PC-9 (cell line): ENCODE data around the gene NFE2L3. TPM values are rescaled to one million over a fixed set of nuclear protein-coding genes. Genes with fewer than 3 reads are reported as not detected.

ENCODE experiments used
- BruUV-seq: library from RNA; stranded (reverse); fragments of 400-500 nt; replicated peaks from 2 replicates; lab custom pipeline; 2021; lab: Mats Ljungman, UMichigan
- CTCF ChIA-PET: fragments of 300-600 bp; sonication (Branson Sonifier 250); formaldehyde crosslinking; loops from one replicate; lab custom pipeline; 2022; ENCODE audit warnings: antibody characterized with exemption; lab: Charles Lee
- POLR2A ChIA-PET: fragments of 300-600 bp; sonication (Branson Sonifier 250); formaldehyde crosslinking; loops from one replicate; lab custom pipeline; 2022; ENCODE audit warnings: antibody characterized with exemption; ENCODE audit not compliant: unreplicated experiment; lab: Charles Lee
- DNase-seq, 2 experiments: peaks; one replicate each; pipeline versions ENCODE4 v3.0.0 to v3.0.0-alpha.2; 2015 to 2022; ENCODE audit warnings: mixed read lengths in 1 of 2
- H2AFZ ChIP-seq: fragments of 200-600 bp; sonication (generic); 2 replicates; pipeline ENCODE4 v1.8.1; 2017; ENCODE audit warnings: antibody characterized with exemption
- H3F3A ChIP-seq: fragments of 200-600 bp; sonication (generic); 2 replicates; pipeline ENCODE4 v1.8.1; 2017; ENCODE audit warnings: antibody characterized with exemption, mild to moderate bottlenecking, low read depth; ENCODE audit not compliant: insufficient read depth
- H3K27ac ChIP-seq: fragments of 200-600 bp; sonication (generic); 2 replicates; pipeline ENCODE4 v1.6.1; 2016; ENCODE audit warnings: mixed run types
- H3K27me3 ChIP-seq: fragments of 200-600 bp; sonication (generic); 2 replicates; pipeline ENCODE4 v1.6.1; 2016; ENCODE audit warnings: low read depth, mixed run types; ENCODE audit not compliant: insufficient read depth
- H3K36me3 ChIP-seq: fragments of 200-600 bp; sonication (generic); 2 replicates; pipeline ENCODE4 v1.6.1; 2016; ENCODE audit warnings: low read depth, mixed run types
- H3K4me1 ChIP-seq: fragments of 200-600 bp; sonication (generic); replicated peaks from 2 replicates; pipeline ENCODE4 v1.6.1; 2016; ENCODE audit warnings: mixed run types; ENCODE audit not compliant: insufficient read depth
- H3K4me2 ChIP-seq: fragments of 200-600 bp; sonication (generic); 2 replicates; pipeline ENCODE4 v1.6.1; 2017; ENCODE audit warnings: mixed run types
- H3K4me3 ChIP-seq: fragments of 200-600 bp; sonication (generic); 2 replicates; pipeline ENCODE4 v1.6.1; 2016; ENCODE audit warnings: mixed run types
- H3K79me2 ChIP-seq: fragments of 200-600 bp; sonication (generic); 2 replicates; pipeline ENCODE4 v1.6.1; 2017; ENCODE audit warnings: low read depth, mixed run types
- H3K9me2 ChIP-seq: fragments of 200-600 bp; sonication (generic); 2 replicates; pipeline ENCODE4 v1.8.1; 2017; ENCODE audit warnings: mild to moderate bottlenecking; ENCODE audit not compliant: insufficient read depth
- H3K9me3 ChIP-seq: fragments of 200-600 bp; sonication (generic); 2 replicates; pipeline ENCODE4 v1.8.1; 2016; ENCODE audit warnings: low read depth; ENCODE audit not compliant: insufficient read depth
- H4K20me1 ChIP-seq: fragments of 200-600 bp; sonication (generic); 2 replicates; pipeline ENCODE4 v1.8.1; 2017; ENCODE audit not compliant: insufficient read depth
- CTCF ChIP-seq: fragments of 200-600 bp; sonication (generic); conservative IDR thresholded peaks from 2 replicates; pipeline ENCODE4 v1.6.1; 2017; ENCODE audit warnings: mixed run types, antibody characterized with exemption, mild to moderate bottlenecking, moderate library complexity
- EZH2 ChIP-seq: fragments of 200-600 bp; sonication (generic); IDR thresholded peaks from 2 replicates; pipeline ENCODE4 v1.8.0; 2017; ENCODE audit warnings: antibody characterized with exemption, low read depth
- intact Hi-C: fragments of 100-400 bp; cut with micrococcal nuclease; formaldehyde crosslinking; loops from one replicate; pipeline ENCODE4 v1.10.0; 2022; ENCODE audit not compliant: unreplicated experiment
- total RNA-seq: library from RNA; stranded (reverse); gene quantifications from 2 replicates; pipeline ENCODE4 v1.2.3, GENCODE V29; 2021

Gene NFE2L3
- total RNA-seq, 1 experiment from 2014 or later, result 49.1 TPM

- Histone ChIP-seq H3K9me3 (no peaks in the 10 kb centered on the region), H3K4me3 (no peak overlapping the region), H3K36me3 (no peaks in the 10 kb centered on the region), H3K79me2 (no peaks in the 10 kb centered on the region), H3K9me2 (no peaks in the 10 kb centered on the region), H2AFZ (no peak overlapping the region), H3K4me2 (no peak overlapping the region), H3K27ac (no peak overlapping the region), H3K4me1 (peaks cover 11% of the 10 kb centered on the region), H3K27me3 (no peaks in the 10 kb centered on the region), H4K20me1 (no peaks in the 10 kb centered on the region), H3F3A (0 out of 2 replicates have a peak, but pooled peaks cover 4% of the 10 kb centered on the region)
- intact Hi-C loops, result no loop called here
- no peak for DNase-seq
- ChIA-PET POLR2A (no interaction called here), CTCF (no interaction called here)
- TF ChIP-seq CTCF, result no peak
- TF ChIP-seq EZH2, result no peak
- BruUV-seq, result no TSS peak
These were observed 46.8 kb upstream of the NFE2L3 start for GRCh38 chr7:26105236-26105635.

- Histone ChIP-seq H3K4me3 (no peak overlapping the region), H3F3A (0 out of 2 replicates have a peak, but pooled peaks cover 4% of the 10 kb centered on the region), H2AFZ (no peak overlapping the region), H3K9me3 (no peaks in the 10 kb centered on the region), H3K36me3 (no peaks in the 10 kb centered on the region), H3K9me2 (no peaks in the 10 kb centered on the region), H3K4me1 (peaks cover 11% of the 10 kb centered on the region), H3K79me2 (no peaks in the 10 kb centered on the region), H3K4me2 (no peak overlapping the region), H4K20me1 (no peaks in the 10 kb centered on the region), H3K27ac (no peak overlapping the region), H3K27me3 (no peaks in the 10 kb centered on the region)
- CTCF ChIA-PET, result interaction anchor here (1.3 kb wide), 1 partner anchor 27 kb away, joined by 3 read pairs; no protein-coding TSS in a partner anchor
- intact Hi-C loops, result no loop called here
- POLR2A ChIA-PET, result no interaction called here
- TF ChIP-seq EZH2 (no peak), CTCF (no peak)
- DNase-seq, result peak in 1 of 2 experiments; percentile 13
- BruUV-seq, result no TSS peak
These were observed 46.1 kb upstream of the NFE2L3 start for GRCh38 chr7:26105931-26106330.

- CTCF ChIA-PET, result interaction anchor here (0.6 to 0.9 kb wide), 3 partner anchors 11 to 737 kb away, joined by 3 to 9 read pairs (median 6); no protein-coding TSS in a partner anchor
- Histone ChIP-seq H3K9me2 (no peaks in the 10 kb centered on the region), H3K27me3 (no peaks in the 10 kb centered on the region), H2AFZ (no peak overlapping the region), H4K20me1 (no peaks in the 10 kb centered on the region), H3F3A (no peaks in the 10 kb centered on the region; the same call in 1 of the 2 replicates), H3K36me3 (no peaks in the 10 kb centered on the region), H3K4me3 (no peak overlapping the region), H3K4me2 (no peak overlapping the region), H3K4me1 (no peaks in the 10 kb centered on the region), H3K9me3 (no peaks in the 10 kb centered on the region), H3K27ac (no peak overlapping the region), H3K79me2 (no peaks in the 10 kb centered on the region)
- no TSS peak for BruUV-seq
- TF ChIP-seq EZH2 (no peak), CTCF (no peak)
- POLR2A ChIA-PET, result no interaction called here
- intact Hi-C loops, result no loop called here
- DNase-seq, result no peak
These were observed 39.7 kb upstream of the NFE2L3 start for GRCh38 chr7:26112203-26112740.
